GM19351 (cell line): ENCODE measurements around the gene GRPEL2.

Source experiments
- ATAC-seq: cut with Tn5 transposase; IDR thresholded peaks from one replicate; pipeline ENCODE4 v1.9.1; 2021; ENCODE audit warnings: mild to moderate bottlenecking, moderate library complexity; ENCODE audit not compliant: unreplicated experiment

The GRPEL2 gene

GRCh38 chr5:149317281-149318048 is 27.8 kb upstream of the GRPEL2 start:
- ATAC-seq: peak; percentile 89

DNA sequence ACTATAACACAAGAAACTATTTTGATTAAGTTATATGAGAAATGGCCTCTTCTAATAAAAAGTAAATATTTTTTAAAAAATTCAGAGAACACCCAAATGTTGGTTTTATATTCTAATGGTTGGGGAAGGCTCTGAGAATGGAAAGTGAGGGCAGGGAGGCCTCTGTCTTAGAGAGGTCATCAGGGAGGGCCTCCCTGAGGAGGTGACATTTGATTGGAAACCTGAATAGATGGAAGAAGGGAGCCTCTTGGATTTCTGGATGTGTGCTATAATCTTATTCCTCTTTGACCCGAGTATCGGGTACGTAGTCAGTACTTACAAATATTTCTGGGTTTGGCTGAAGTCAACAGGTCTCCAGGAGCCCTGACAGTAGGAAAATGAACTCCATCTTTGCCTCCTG is 26.1 kb upstream of the GRPEL2 start:
- ATAC-seq: no peak

DNA sequence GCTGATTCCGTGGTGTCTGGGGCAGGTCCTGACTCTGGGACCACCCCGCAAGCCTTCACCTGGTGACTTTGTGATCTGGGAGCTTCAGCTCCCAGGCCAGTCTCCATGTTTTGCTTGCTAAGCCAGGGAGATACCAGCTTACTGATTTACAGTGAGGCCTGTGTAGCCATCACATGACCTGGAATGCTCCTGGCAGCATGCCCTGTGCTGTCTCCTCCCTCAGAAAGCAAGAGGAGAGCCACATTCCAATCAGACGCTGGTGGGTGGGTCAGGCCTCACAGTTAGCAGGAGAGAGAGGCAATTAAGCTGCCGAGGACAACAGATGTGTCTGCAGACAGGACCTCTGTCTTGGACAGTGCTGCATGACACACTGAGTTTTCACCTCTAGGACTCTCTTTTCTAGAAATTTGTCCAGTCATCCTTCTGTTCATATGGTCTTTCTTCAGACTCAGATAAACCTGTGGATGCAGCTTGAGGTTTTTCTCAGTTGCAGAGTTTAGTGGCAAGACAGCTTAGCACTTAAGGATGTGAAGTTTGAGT is 24.4 kb upstream of the GRPEL2 start:
- no peak for ATAC-seq

DNA sequence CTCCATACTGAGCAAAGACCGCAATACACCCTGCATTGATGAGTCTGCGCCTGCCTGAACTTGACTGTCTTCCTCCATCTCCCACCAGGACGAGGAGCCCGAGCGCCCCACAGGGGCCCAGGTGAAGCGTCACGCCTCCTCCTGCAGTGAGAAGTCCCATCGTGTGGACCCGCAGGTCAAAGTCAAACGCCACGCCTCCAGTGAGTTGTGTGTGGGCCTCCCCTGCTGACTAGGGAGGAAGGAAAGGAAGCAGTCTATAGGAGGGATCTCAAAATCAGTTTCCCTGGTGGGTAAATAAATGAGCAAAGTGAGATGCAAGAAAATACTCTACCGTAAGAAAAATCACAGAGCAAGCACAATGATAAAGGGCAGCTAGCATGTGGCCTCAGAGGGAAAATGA is 22.8 kb upstream of the GRPEL2 start:
- ATAC-seq: no peak

- ATAC-seq: no peak
Observed at GRCh38 chr5:149323210-149323609, 22.1 kb upstream of the GRPEL2 start.

DNA sequence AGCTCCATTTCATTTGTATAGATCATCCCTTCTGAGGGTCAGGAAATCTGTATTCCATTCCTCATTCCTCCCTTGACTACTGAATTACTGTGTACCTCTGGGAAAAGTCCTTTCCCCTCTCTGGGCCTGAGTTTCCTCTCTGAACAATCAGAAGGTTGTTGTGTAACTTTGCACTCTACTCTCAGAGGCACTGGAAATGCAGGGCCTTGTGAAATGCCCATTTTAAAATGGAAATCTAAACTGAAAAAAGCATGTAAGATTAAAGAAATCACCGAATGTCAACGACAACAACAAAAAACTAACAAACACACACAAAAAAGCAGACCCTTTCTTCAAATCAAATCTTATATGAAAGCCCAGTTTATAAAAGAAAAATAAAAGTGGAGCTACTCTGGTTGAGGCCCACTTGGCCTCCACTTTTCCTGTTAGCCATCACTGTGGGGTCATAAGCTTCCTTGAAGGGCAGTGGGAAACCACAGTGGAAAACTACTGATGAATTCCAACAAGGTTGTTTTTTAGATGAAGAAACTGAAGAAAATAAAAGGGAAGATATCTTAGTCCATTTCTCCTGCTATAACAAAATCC is 21.6 kb upstream of the GRPEL2 start:
- no peak for ATAC-seq

GRCh38 chr5:149324641-149325040 is 20.7 kb upstream of the GRPEL2 start:
- ATAC-seq: no peak

DNA sequence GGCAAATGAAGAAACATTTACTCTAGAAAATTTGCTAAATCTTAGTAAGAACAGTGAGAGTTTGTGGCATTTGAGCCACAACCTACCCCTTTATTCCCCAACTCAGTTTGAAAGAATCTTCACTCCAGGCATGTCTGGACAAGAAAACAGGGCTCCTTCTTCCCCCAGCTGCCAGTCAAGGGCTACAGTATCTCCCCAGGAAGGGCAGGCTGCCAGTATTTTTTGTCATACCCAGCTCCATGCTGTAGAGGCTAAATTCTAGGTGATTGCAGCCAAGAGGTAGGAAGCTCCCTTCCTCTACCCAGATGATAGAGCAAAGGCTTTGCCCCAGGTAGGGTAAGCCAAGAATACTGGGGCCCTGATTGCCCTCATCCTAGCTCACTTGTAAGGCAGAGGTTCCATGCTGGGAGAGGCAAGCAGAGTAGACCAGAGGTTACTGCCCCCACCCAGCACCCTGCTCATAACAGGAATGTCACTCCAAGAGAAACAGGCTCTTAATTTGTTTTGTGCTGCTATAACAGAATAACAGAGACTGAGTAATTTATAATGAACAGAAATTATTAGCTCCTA is 20.0 kb upstream of the GRPEL2 start:
- ATAC-seq: no peak

GRCh38 chr5:149325894-149326293 is 19.4 kb upstream of the GRPEL2 start:
- ATAC-seq: no peak

DNA sequence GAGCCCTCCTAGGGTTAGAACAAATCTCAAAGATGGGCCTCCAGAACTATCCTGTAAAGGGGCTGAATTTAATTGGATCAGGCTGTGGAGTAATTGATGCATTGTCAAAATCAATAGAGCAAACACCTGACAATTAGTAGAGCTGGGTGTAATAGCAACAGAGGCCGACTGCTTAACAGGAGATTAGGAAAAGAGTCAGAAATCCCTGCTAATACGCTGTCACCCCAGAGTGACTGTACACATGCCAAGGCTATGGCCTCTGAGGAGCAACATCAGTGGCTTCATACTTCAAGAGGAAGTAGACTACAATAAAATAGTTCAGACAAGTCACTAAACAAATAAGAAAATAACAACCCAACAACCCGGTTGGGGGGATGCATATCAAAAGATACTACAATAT is 18.7 kb upstream of the GRPEL2 start:
- ATAC-seq: no peak

DNA sequence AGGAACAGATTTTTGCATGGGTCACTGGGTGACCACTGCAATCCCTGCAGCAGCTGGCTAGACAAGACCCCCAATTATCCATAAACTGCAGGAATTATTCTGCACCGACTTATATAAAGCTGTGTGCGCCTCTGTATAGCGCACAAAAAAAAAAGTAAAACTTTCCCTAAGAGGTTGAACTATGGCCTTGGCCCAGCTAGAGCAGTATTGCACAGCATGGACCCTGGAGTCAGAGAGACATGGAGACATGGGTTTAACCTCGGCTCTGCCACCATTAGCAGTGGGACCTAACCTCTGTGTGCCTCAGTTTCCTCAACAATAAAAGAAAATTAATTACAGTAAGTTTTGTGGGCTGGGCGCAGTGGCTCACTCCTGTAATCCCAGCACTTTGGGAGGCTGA is 17.1 kb upstream of the GRPEL2 start:
- ATAC-seq: no peak

- ATAC-seq: no peak
Observed at GRCh38 chr5:149333711-149334443, 11.4 kb upstream of the GRPEL2 start.

- no peak for ATAC-seq
Observed at GRCh38 chr5:149337736-149338135, 7.6 kb upstream of the GRPEL2 start.

DNA sequence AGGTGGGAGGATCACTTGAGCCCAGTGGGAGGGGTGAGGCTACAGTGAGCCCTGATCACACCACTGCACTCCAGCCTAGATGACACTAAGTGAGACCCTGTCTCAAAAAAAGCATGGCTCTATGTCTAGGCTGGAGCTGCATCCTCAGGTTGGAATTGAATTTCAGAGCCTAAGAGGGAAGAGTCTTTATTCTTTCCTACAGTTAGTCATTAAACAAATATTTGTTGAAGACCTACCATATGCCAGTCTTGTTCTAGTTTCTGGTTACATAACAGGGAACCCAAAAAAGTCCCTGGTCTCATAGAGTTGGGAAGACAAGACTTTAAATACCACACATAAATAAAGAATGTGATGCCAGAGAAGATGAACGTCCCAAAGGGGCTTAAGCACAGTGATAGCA is 6.9 kb upstream of the GRPEL2 start:
- ATAC-seq: no peak

DNA sequence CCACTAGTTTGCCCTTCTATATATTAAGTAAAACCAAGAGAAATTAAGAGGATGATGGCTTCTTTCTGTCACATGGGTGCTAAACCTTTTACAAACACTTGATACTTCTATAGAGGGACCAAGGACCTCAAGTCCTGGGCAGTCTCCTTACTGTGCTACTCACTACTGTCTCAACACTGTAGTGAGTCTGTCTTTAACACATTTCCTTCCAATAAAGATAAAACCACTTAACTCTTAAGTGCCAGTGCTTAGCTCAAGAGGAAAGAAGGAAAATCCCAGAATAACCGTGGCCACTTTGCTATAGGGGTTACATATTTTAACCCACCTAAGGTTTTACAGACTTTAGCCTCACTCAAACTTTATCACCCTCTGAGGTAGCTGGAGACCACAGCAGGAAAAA is 4.4 kb upstream of the GRPEL2 start:
- ATAC-seq: no peak

- ATAC-seq: no peak
Observed at GRCh38 chr5:149341876-149342275, 3.4 kb upstream of the GRPEL2 start.

DNA sequence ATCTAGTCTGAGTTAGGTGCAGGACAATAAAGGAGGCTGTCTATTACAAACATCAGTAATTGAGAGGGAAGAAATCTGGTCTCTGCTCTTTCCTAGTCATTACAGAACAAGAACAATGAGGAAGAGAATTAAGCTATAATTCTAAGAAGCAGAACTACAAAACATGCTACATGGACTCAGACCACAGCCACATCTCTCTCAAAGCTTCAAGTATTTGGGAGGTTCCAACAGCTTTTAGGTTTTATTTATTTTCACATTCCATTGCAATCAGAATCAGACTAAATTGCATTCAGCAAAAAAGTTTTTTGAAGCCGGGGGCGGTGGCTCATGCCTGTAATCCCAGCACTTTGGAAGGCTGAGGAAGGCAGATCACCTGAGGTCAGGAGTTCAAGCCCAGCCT is 1.1 kb upstream of the GRPEL2 start:
- no peak for ATAC-seq

DNA sequence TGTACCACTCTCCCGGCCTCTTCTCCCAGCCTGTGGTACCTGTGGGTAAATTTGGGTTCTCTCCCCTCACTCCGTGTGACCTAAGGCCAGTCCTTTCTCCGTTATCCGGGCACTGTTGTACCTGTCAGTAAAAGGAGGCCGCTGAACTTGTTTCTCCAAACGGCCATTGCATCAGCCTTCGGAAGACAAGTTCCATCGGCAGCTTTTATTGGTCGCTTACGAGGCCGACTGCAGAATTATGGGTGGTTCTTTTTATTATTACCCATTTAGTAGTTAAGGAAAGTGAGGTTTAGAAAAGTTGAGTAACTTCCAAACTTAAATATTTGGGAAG is 558 bp downstream of the GRPEL2 start:
- ATAC-seq: peak; percentile 6

- ATAC-seq: no peak
Observed at GRCh38 chr5:149348518-149348917, 3.2 kb downstream of the GRPEL2 start.

DNA sequence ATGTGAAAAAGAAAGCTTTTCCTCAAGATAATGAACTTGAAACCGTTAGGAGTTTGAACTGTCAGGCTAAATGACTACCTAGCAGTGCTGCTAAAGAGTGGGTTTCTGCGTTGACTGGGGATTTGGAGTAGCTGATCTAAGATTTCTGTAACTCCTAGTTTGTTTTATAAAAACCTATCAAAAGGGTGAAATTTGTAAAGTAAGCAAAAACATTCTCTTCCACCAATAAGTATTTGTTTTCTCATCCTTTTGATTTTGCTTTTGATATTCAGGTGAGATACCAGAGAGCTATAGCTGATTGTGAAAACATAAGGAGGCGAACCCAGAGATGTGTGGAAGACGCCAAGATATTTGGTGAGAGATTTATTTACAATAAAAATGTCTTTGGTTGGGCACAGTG is 4.1 kb downstream of the GRPEL2 start:
- no peak for ATAC-seq

GRCh38 chr5:149352169-149352568 is 6.9 kb downstream of the GRPEL2 start:
- no peak for ATAC-seq

DNA sequence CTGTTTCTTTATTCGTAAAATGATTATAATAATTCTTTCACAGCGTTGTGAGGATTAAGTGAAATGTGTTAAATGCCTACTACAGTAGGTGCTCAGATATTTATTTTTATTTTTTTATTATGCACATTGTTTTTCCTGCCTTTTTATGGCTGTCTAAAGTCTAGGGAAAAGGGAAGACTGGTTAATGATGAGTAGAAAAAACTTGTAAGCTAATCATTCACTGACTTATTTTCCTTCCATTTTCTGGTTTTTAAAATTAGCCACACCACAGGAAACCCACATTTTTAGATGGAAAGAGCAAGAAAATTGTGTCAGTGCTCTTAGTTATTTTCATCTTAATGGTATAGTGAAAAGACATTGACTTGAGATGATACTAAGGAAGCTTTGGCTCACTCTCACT is 8.6 kb downstream of the GRPEL2 start:
- no peak for ATAC-seq
